Peyer's patch (tissue), 4 donors: ENCODE data around the gene A3GALT2. TPM values are rescaled to one million over a fixed set of nuclear protein-coding genes. Genes with fewer than 3 reads are reported as not detected.

Source experiments
- DNase-seq, 3 donors: peaks; one replicate each; pipeline ENCODE4 v3.0.0-alpha.2; 2017 to 2019
- H3K27ac ChIP-seq, 4 donors: fragments of 200-600 bp; sonication (generic); one replicate each; pipeline ENCODE4 v1.5.1; 2016 to 2019
- H3K27me3 ChIP-seq, 2 donors: fragments of 200-600 bp; sonication (generic); one replicate each; pipeline ENCODE4 v1.5.1; 2019
- H3K36me3 ChIP-seq, 3 donors: fragments of 200-600 bp; sonication (generic); one replicate each; pipeline ENCODE4 v1.5.1; 2016 to 2019
- H3K4me1 ChIP-seq, 4 donors: fragments of 200-600 bp; sonication (generic); one replicate each; pipeline ENCODE4 v1.5.1; 2016 to 2019
- H3K4me3 ChIP-seq, 4 donors: fragments of 200-600 bp; sonication (generic); 1 replicate in 3 of 4; 2 replicates in 1 of 4; pipeline ENCODE4 v1.5.1; 2016 to 2019; ENCODE audit warnings: mild to moderate bottlenecking in 1 of 4
- H3K9me3 ChIP-seq, 4 donors: fragments of 200-600 bp; sonication (generic); one replicate each; pipeline ENCODE4 v1.5.1; 2016 to 2019; ENCODE audit warnings: mild to moderate bottlenecking in 1 of 4
- CTCF ChIP-seq, 6 experiments: fragments of 450-650 bp in 4 of 6; fragments of 200-600 bp in 2 of 6; sonication (generic) in 1 of 6; IDR thresholded peaks; one replicate each; pipeline ENCODE4 v1.5.1; 2017 to 2019; ENCODE audit warnings: antibody characterized with exemption in 6 of 6, mild to moderate bottlenecking in 3 of 6, moderate library complexity in 1 of 6
- POLR2A ChIP-seq, 2 donors: fragments of 450-650 bp; IDR thresholded peaks; one replicate each; pipeline ENCODE4 v1.5.1; 2017; ENCODE audit warnings: antibody characterized with exemption in 2 of 2, mild to moderate bottlenecking in 2 of 2, moderate library complexity in 2 of 2
- total RNA-seq, 4 donors: library from RNA; depleted of rRNA; stranded (reverse); fragments of >200 nt; gene quantifications; one replicate each; pipeline ENCODE4 v1.1.0, GENCODE V29; 2016

Gene A3GALT2
- total RNA-seq, 4 donors from 2014 or later, result not detected

- TF ChIP-seq CTCF (IDR thresholded peaks at IDR 0.05), result no peak
- TF ChIP-seq POLR2A (IDR thresholded peaks at IDR 0.05), result no peak
- Histone ChIP-seq H3K4me1 (peaks cover 0 to 26% (median 0%) of the 10 kb centered on the region in 4 donors), H3K9me3 (no peaks in the 10 kb centered on the region)
These were observed 42.1 kb upstream of the A3GALT2 start for GRCh38 chr1:33363021-33363420.

DNA sequence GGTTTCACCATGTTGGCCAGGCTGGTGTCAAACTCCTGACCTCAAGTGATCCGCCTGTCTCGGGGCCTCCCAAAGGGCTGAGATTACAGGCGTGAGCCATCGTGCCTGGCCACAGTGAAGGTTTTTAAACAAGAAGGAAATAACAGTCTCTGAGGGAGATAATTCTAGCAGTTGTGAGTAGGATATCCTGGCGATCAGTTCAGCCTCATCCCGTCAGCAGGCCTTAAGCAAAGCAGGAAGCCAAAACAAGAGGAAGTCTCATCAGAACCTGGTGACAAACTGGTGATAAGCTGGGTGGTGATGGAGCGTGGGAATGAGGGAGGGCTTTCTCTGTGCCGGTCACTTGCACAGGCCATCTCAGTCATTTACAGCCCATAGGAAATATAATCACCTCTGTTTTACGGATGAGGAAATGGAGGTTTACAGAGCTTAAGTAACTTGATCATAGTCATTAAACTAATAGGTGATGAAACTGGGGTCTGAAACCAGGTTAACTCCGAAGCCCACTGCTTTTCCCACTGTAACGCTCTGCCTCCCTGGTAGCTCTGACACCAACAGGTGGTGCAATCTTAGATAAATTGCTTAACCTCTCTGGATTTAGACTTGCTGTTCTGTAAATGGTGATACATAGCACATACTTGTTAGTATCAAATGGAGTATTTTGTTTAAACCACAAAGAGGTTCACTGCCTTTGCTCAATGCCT, 40.8 kb upstream of the A3GALT2 start:
- DNase-seq, result no peak
- no peak for TF ChIP-seq CTCF (IDR thresholded peaks at IDR 0.05)
- TF ChIP-seq POLR2A (IDR thresholded peaks at IDR 0.05), result no peak
- Histone ChIP-seq H3K27me3 (no peaks in the 10 kb centered on the region), H3K36me3 (no peaks in the 10 kb centered on the region), H3K4me1 (peaks cover 0 to 18% (median 0%) of the 10 kb centered on the region in 4 donors), H3K4me3 (no peak overlapping the region), H3K9me3 (no peaks in the 10 kb centered on the region), H3K27ac (peak overlapping the region in 1 of 4 donors; percentile 2)

More at GRCh38 chr1:33363021-33363420, 42.1 kb upstream of the A3GALT2 start:
- Histone ChIP-seq H3K27ac (peak overlapping the region in 2 of 4 donors; percentile 55 to 64), H3K36me3 (no peaks in the 10 kb centered on the region), H3K4me3 (no peak overlapping the region), H3K27me3 (no peaks in the 10 kb centered on the region)
- no peak for DNase-seq

GRCh38 chr1:33360367-33360766, 39.5 kb upstream of the A3GALT2 start:
- peaks cover 0 to 7% (median 0%) of the 10 kb centered on the region in 4 donors for H3K4me1 ChIP-seq
- no peak for DNase-seq
- no peak for TF ChIP-seq CTCF (IDR thresholded peaks at IDR 0.05)
- no peak for TF ChIP-seq POLR2A (IDR thresholded peaks at IDR 0.05)
- no peak overlapping the region for H3K4me3 ChIP-seq
- no peaks in the 10 kb centered on the region for H3K9me3 ChIP-seq
- H3K27me3 ChIP-seq, result no peaks in the 10 kb centered on the region
- H3K27ac ChIP-seq, result no peak overlapping the region
- no peaks in the 10 kb centered on the region for H3K36me3 ChIP-seq

- H3K27ac ChIP-seq, result no peak overlapping the region
- DNase-seq, result no peak
- H3K36me3 ChIP-seq, result no peaks in the 10 kb centered on the region
These were observed 39.0 kb upstream of the A3GALT2 start for GRCh38 chr1:33359931-33360330.

GRCh38 chr1:33358795-33359503, 38.1 kb upstream of the A3GALT2 start:
- H3K27ac ChIP-seq, result no peak overlapping the region
- no peak for DNase-seq
- H3K36me3 ChIP-seq, result no peaks in the 10 kb centered on the region
- H3K27me3 ChIP-seq, result no peaks in the 10 kb centered on the region
- peaks cover 0 to 4% (median 0%) of the 10 kb centered on the region in 4 donors for H3K4me1 ChIP-seq
- TF ChIP-seq POLR2A (IDR thresholded peaks at IDR 0.05) (no peak), CTCF (IDR thresholded peaks at IDR 0.05) (no peak)
- no peak overlapping the region for H3K4me3 ChIP-seq
- H3K9me3 ChIP-seq, result no peaks in the 10 kb centered on the region

More at GRCh38 chr1:33359931-33360330, 39.0 kb upstream of the A3GALT2 start:
- Histone ChIP-seq H3K4me1 (peaks cover 0 to 6% (median 0%) of the 10 kb centered on the region in 4 donors), H3K9me3 (no peaks in the 10 kb centered on the region), H3K4me3 (no peak overlapping the region), H3K27me3 (no peaks in the 10 kb centered on the region)
- no peak for TF ChIP-seq CTCF (IDR thresholded peaks at IDR 0.05)
- no peak for TF ChIP-seq POLR2A (IDR thresholded peaks at IDR 0.05)
